ENCODE measurements around the gene SDHC. TPM values are rescaled to one million over a fixed set of nuclear protein-coding genes. Genes with fewer than 3 reads are reported as not detected.

Gene SDHC
- total and polyA plus RNA-seq, 4 experiments from 2014 or later = 106 to 296 (median 146) TPM

DNA sequence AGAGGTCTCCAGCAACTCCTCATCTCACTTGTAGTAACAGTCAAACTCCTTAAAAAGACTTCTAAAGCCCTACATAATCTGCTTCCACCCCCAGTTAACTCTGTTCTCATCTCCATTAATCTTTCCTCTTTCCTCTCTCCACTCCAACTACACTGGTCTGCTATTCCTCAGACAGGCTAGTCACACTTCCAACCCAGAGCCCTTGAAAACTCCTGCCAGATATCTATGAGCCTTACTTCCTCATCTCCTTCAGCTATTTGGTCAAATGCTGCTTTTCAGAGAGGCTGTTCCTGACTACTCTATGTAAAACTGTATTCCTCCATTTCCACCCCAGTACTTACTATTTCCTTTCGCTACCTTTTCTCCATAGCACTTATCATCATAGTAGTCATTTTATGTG, 31.2 kb upstream of the SDHC start:
- ChIA-PET POLR2A (ENCODE audit: partially characterized antibody) (no interaction called here), CTCF (ENCODE audit: partially characterized antibody) (interaction anchor here (1.0 to 1.1 kb wide), 2 partner anchors 8 to 26 kb away, joined by 3 to 7 read pairs; no protein-coding TSS in a partner anchor)
- Mint-ChIP-seq H3K4me1 (no peaks in the 10 kb centered on the region), H3K9me3 (no peaks in the 10 kb centered on the region), H3K27ac (peak overlapping the region in 2 of 7 donors; percentile 12 to 25), H3K4me3 (no peak overlapping the region), H3K27me3 (peaks cover 0 to 10% of the 10 kb centered on the region in 2 donors), H3K36me3 (peaks cover 0 to 16% of the 10 kb centered on the region in 2 donors)
- H3K27ac ChIP-seq (ENCODE audit: low read depth, low read length) = no peak overlapping the region
- no peak for DNase-seq
- H3K36me3 ChIP-seq (ENCODE audit: insufficient read depth, low read length) = no peaks in the 10 kb centered on the region
- H3K4me1 ChIP-seq (ENCODE audit: insufficient read depth, low read length) = no peaks in the 10 kb centered on the region
- intact Hi-C loops (cut with micrococcal nuclease) = no loop called here
- H3K9me3 ChIP-seq (ENCODE audit: control insufficient read depth in 1 of 2, low read length in 2 of 2) = no peaks in the 10 kb centered on the region
- H3K27me3 ChIP-seq (ENCODE audit: insufficient read depth, low read length) = peaks cover 3% of the 10 kb centered on the region
- no peak overlapping the region for H3K4me3 ChIP-seq (ENCODE audit: low read length in 2 of 2)

- ChIA-PET CTCF (ENCODE audit: partially characterized antibody) (no interaction called here), POLR2A (ENCODE audit: partially characterized antibody) (no interaction called here)
- peaks cover 0 to 7% of the 10 kb centered on the region in 2 donors for H3K27me3 Mint-ChIP-seq
- no peaks in the 10 kb centered on the region for H3K9me3 Mint-ChIP-seq
- H3K4me3 Mint-ChIP-seq = no peak overlapping the region
- H3K4me1 Mint-ChIP-seq = no peaks in the 10 kb centered on the region
- peaks cover 0 to 19% of the 10 kb centered on the region in 2 donors for H3K36me3 Mint-ChIP-seq
- Histone ChIP-seq H3K4me1 (ENCODE audit: insufficient read depth, low read length) (no peaks in the 10 kb centered on the region), H3K27me3 (ENCODE audit: insufficient read depth, low read length) (peaks cover 3% of the 10 kb centered on the region), H3K9me3 (ENCODE audit: control insufficient read depth in 1 of 2, low read length in 2 of 2) (no peaks in the 10 kb centered on the region), H3K27ac (ENCODE audit: low read depth, low read length) (no peak overlapping the region), H3K4me3 (ENCODE audit: low read length in 2 of 2) (no peak overlapping the region), H3K36me3 (ENCODE audit: insufficient read depth, low read length) (no peaks in the 10 kb centered on the region)
- no peak overlapping the region for H3K27ac Mint-ChIP-seq
- intact Hi-C loops (cut with micrococcal nuclease) = no loop called here
- DNase-seq = no peak
These were observed 29.1 kb upstream of the SDHC start for GRCh38 chr1:161285113-161285512.

DNA sequence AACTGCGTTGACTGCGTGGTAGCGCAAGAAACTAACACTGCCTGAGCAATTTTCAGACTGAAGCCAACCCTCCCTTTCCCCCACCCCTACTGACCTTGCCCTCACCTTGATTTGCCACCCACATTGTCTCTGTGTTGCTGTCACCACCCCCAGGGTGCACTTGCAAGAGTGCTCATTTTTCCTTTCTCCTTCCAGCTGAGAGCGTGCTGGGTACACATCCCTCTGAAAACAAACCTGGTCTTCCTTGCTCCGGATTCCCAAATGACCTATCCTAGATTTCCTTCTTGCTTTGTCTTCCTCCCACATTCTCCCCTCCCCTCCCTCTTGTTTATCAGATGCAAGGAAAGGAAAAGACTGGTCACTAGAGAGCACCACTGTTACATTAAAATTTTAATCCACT, 28.7 kb upstream of the SDHC start:
- Mint-ChIP-seq H3K36me3 (peaks cover 0 to 16% of the 10 kb centered on the region in 2 donors), H3K27me3 (peaks cover 0 to 7% of the 10 kb centered on the region in 2 donors), H3K4me3 (no peak overlapping the region), H3K9me3 (no peaks in the 10 kb centered on the region), H3K27ac (no peak overlapping the region), H3K4me1 (no peaks in the 10 kb centered on the region)
- Histone ChIP-seq H3K36me3 (ENCODE audit: insufficient read depth, low read length) (no peaks in the 10 kb centered on the region), H3K4me3 (ENCODE audit: low read length in 2 of 2) (no peak overlapping the region), H3K4me1 (ENCODE audit: insufficient read depth, low read length) (no peaks in the 10 kb centered on the region), H3K27ac (ENCODE audit: low read depth, low read length) (no peak overlapping the region), H3K9me3 (ENCODE audit: control insufficient read depth in 1 of 2, low read length in 2 of 2) (no peaks in the 10 kb centered on the region), H3K27me3 (ENCODE audit: insufficient read depth, low read length) (peaks cover 3% of the 10 kb centered on the region)
- ChIA-PET POLR2A (ENCODE audit: partially characterized antibody) (no interaction called here), CTCF (ENCODE audit: partially characterized antibody) (no interaction called here)
- intact Hi-C loops (cut with micrococcal nuclease) = no loop called here
- DNase-seq = no peak

DNA sequence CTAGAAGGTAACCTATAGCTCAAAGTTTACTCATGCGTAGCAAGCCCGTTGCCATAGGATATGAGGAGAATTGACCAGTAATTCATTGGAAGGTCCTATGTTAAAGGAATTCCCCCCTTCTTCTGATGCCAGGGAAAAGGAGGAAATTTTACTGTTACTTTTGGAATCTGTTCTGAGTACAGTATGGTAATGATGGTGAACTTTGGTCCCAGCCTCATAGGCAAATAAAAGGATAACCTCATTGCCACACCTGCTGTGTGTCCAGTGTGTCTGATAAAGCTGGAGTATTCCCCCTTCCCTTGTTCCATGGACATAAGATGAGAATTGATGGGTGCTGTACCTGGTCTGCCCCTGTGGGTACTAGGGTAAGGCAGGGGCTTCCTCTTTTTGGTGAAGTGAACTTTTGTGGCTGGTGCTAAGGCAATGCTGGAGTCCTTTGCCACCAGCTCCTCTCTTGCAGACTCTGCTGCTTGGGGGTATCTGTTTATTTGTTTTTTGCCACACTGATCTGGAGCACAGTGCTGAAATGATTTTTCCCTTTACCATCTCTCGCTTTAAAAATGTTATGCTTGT, 26.6 kb upstream of the SDHC start:
- Mint-ChIP-seq H3K4me3 (no peak overlapping the region), H3K36me3 (peaks cover 0 to 12% of the 10 kb centered on the region in 2 donors), H3K27ac (no peak overlapping the region), H3K9me3 (peaks cover 0 to 2% (median 0%) of the 10 kb centered on the region in 8 donors), H3K4me1 (peaks cover 0 to 4% (median under 1%) of the 10 kb centered on the region in 4 donors), H3K27me3 (peaks cover 0 to 7% of the 10 kb centered on the region in 2 donors)
- intact Hi-C loops (cut with micrococcal nuclease) = no loop called here
- Histone ChIP-seq H3K27me3 (ENCODE audit: insufficient read depth, low read length) (peaks cover 3% of the 10 kb centered on the region), H3K36me3 (ENCODE audit: insufficient read depth, low read length) (no peaks in the 10 kb centered on the region), H3K27ac (ENCODE audit: low read depth, low read length) (no peak overlapping the region), H3K4me1 (ENCODE audit: insufficient read depth, low read length) (no peaks in the 10 kb centered on the region), H3K4me3 (ENCODE audit: low read length in 2 of 2) (no peak overlapping the region), H3K9me3 (ENCODE audit: control insufficient read depth in 1 of 2, low read length in 2 of 2) (no peaks in the 10 kb centered on the region)
- POLR2A ChIA-PET (ENCODE audit: partially characterized antibody) = interaction anchor here (1.3 kb wide), 1 partner anchor 18 kb away, joined by 3 read pairs; no protein-coding TSS in a partner anchor
- CTCF ChIA-PET (ENCODE audit: partially characterized antibody) = interaction anchor here (1.2 to 1.4 kb wide), 2 partner anchors 58 to 72 kb away, joined by 3 read pairs; no protein-coding TSS in a partner anchor
- no peak for DNase-seq

DNA sequence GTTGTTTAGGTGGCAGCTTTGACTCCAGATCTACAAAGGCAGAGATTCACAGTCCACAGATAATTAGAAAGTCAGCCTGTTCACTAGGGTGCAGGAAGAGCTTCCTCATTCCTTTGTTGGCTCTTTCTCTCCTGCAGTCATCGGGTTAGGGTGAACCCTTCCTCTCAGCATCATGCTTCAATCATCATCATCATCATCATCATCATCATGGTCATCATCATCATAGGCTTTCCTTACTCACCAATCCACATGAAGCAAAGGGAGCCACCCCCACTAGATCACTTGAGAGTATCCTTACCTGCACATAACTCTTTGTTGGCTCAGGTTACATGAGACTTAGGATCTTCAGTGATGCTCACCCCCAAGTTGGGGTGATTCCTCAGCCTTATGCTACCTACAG, 23.4 kb upstream of the SDHC start:
- H3K4me3 ChIP-seq (ENCODE audit: low read length in 2 of 2) = no peak overlapping the region
- no peaks in the 10 kb centered on the region for H3K36me3 ChIP-seq (ENCODE audit: insufficient read depth, low read length)
- H3K27ac ChIP-seq (ENCODE audit: low read depth, low read length) = no peak overlapping the region
- CTCF ChIA-PET (ENCODE audit: partially characterized antibody) = interaction anchor here (0.6 to 6.0 kb wide), 31 partner anchors 8 to 301 kb away, joined by 3 to 63 read pairs (median 5); partner anchors contain the start of genes ADAMTS4, CFAP126, NDUFS2 and PPOX
- POLR2A ChIA-PET (ENCODE audit: partially characterized antibody) = interaction anchor here (0.6 to 1.7 kb wide), 6 partner anchors 13 to 125 kb away, joined by 3 to 5 read pairs (median 4); partner anchors contain the start of genes NDUFS2 and PPOX
- no peak for DNase-seq
- H3K9me3 ChIP-seq (ENCODE audit: control insufficient read depth in 1 of 2, low read length in 2 of 2) = no peaks in the 10 kb centered on the region
- no peaks in the 10 kb centered on the region for H3K27me3 ChIP-seq (ENCODE audit: insufficient read depth, low read length)
- Mint-ChIP-seq H3K4me1 (peaks cover 0 to 4% (median under 1%) of the 10 kb centered on the region in 4 donors), H3K27me3 (peaks cover 0 to 2% of the 10 kb centered on the region in 2 donors), H3K27ac (peak overlapping the region in 1 of 7 donors; percentile 76), H3K36me3 (peaks cover 0 to 3% of the 10 kb centered on the region in 2 donors), H3K4me3 (no peak overlapping the region), H3K9me3 (peaks cover 0 to 2% (median 0%) of the 10 kb centered on the region in 8 donors)
- intact Hi-C loops (cut with micrococcal nuclease) = loop anchor here (1.0 kb wide), 3 partner anchors 63 to 110 kb away; no protein-coding TSS in a partner anchor
- H3K4me1 ChIP-seq (ENCODE audit: insufficient read depth, low read length) = no peaks in the 10 kb centered on the region

DNA sequence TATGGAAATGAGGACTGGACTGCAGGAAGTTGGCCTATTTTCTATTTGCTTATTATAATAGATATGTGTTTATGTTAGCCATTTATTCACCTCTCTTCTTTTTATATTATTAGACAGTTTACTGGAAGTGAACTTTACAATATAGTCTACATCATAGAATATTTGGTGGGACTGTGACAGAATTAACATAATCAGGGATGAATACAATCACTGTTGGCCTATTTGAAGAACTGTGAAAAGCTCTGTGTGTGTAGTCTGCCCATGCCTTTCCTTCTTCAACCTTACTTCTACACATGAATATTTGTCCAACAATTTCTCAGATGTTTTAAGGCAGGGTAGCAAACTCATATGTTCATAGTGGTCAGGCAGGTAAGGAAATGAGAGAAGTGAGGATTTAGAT, 16.8 kb upstream of the SDHC start:
- Histone ChIP-seq H3K4me3 (ENCODE audit: low read length in 2 of 2) (no peak overlapping the region), H3K4me1 (ENCODE audit: insufficient read depth, low read length) (no peaks in the 10 kb centered on the region), H3K36me3 (ENCODE audit: insufficient read depth, low read length) (no peaks in the 10 kb centered on the region), H3K9me3 (ENCODE audit: control insufficient read depth in 1 of 2, low read length in 2 of 2) (no peaks in the 10 kb centered on the region), H3K27ac (ENCODE audit: low read depth, low read length) (no peak overlapping the region), H3K27me3 (ENCODE audit: insufficient read depth, low read length) (no peaks in the 10 kb centered on the region)
- no peak overlapping the region for H3K4me3 Mint-ChIP-seq
- no peaks in the 10 kb centered on the region for H3K9me3 Mint-ChIP-seq
- no peaks in the 10 kb centered on the region for H3K27me3 Mint-ChIP-seq
- peaks cover 2 to 3% of the 10 kb centered on the region in 2 donors for H3K36me3 Mint-ChIP-seq
- intact Hi-C loops (cut with micrococcal nuclease) = no loop called here
- ChIA-PET CTCF (ENCODE audit: partially characterized antibody) (no interaction called here), POLR2A (ENCODE audit: partially characterized antibody) (no interaction called here)
- DNase-seq = no peak
- H3K4me1 Mint-ChIP-seq = peaks cover 0 to 5% (median 2%) of the 10 kb centered on the region in 4 donors
- no peak overlapping the region for H3K27ac Mint-ChIP-seq

DNA sequence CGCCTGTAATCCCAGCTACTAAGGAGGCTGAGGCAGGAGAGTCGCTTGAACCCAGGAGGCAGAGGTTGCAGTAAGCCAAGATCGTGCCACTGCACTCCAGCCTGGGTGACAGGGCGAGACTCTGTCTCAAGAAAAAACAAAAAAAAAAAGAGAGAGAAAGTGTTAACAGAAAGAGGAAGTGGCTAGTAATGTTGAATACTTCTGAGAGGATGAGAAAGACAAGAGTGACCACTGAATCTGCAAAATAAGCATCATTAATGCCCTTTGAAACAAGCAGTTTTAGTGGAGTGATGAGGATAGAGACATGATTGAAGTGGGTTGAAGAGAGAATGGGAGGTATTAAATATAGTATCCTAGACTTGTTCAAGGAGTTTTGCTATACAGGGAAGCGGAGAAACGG, 16.1 kb upstream of the SDHC start:
- intact Hi-C loops (cut with micrococcal nuclease) = no loop called here
- CTCF ChIA-PET (ENCODE audit: partially characterized antibody) = no interaction called here
- no peaks in the 10 kb centered on the region for H3K4me1 ChIP-seq (ENCODE audit: insufficient read depth, low read length)
- H3K4me1 Mint-ChIP-seq = peaks cover 0 to 5% (median 2%) of the 10 kb centered on the region in 4 donors
- H3K36me3 ChIP-seq (ENCODE audit: insufficient read depth, low read length) = no peaks in the 10 kb centered on the region
- no peak overlapping the region for H3K27ac ChIP-seq (ENCODE audit: low read depth, low read length)
- H3K27me3 ChIP-seq (ENCODE audit: insufficient read depth, low read length) = no peaks in the 10 kb centered on the region
- POLR2A ChIA-PET (ENCODE audit: partially characterized antibody) = no interaction called here
- peaks cover 2 to 3% of the 10 kb centered on the region in 2 donors for H3K36me3 Mint-ChIP-seq
- H3K27ac Mint-ChIP-seq = peak overlapping the region in 2 of 7 donors; percentile 20 to 43
- H3K9me3 Mint-ChIP-seq = no peaks in the 10 kb centered on the region
- no peak overlapping the region for H3K4me3 ChIP-seq (ENCODE audit: low read length in 2 of 2)
- H3K27me3 Mint-ChIP-seq = no peaks in the 10 kb centered on the region
- DNase-seq = no peak
- no peaks in the 10 kb centered on the region for H3K9me3 ChIP-seq (ENCODE audit: control insufficient read depth in 1 of 2, low read length in 2 of 2)
- peak overlapping the region in 1 of 8 donors; percentile 26 for H3K4me3 Mint-ChIP-seq

All from CD4-positive, alpha-beta memory T cell (primary cell).